H7 (cell line): ENCODE results near the gene RIPOR2. TPM values are rescaled to one million over a fixed set of nuclear protein-coding genes. Genes with fewer than 3 reads are reported as not detected.
"Not testable (repeated sequence)": the region's sequence is repeated elsewhere in the genome, so short reads cannot be mapped to it uniquely, and the experiment has no call there.

Experiments used
- DNase-seq: peaks from one replicate; pipeline ENCODE4 v3.0.0; 2012
- H3K27me3 ChIP-seq: 2 replicates; pipeline ENCODE4 v1.6.0; 2011; ENCODE audit warnings: mild to moderate bottlenecking, low read length; ENCODE audit not compliant: control insufficient read depth, insufficient read depth
- H3K36me3 ChIP-seq: replicated peaks from 2 replicates; pipeline ENCODE4 v1.5.1; 2011; ENCODE audit warnings: low read length; ENCODE audit not compliant: control insufficient read depth, insufficient read depth
- H3K4me3 ChIP-seq: 2 replicates; pipeline ENCODE4 v1.5.1; 2011; ENCODE audit warnings: low read depth, mild to moderate bottlenecking, control low read depth, low read length, moderate library complexity; ENCODE audit not compliant: insufficient read depth
- total RNA-seq: library from RNA; depleted of rRNA; stranded (reverse); fragments of >200 nt; shearing (Covaris generic); gene quantifications from 2 replicates; pipeline ENCODE4 v1.2.3, GENCODE V29; 2014

The RIPOR2 gene
- total RNA-seq, 1 experiment from 2014 or later = 0.31 TPM

GRCh38 chr6:24963887-24964570 lies 28.3 kb upstream of the RIPOR2 start:
- no peaks in the 10 kb centered on the region for H3K36me3 ChIP-seq
- no peak overlapping the region for H3K4me3 ChIP-seq
- H3K27me3 ChIP-seq = no peaks in the 10 kb centered on the region
- DNase-seq = no peak

GRCh38 chr6:24963339-24963738 lies 27.6 kb upstream of the RIPOR2 start:
- Histone ChIP-seq H3K4me3 (no peak overlapping the region), H3K36me3 (no peaks in the 10 kb centered on the region), H3K27me3 (no peaks in the 10 kb centered on the region)
- DNase-seq = no peak

GRCh38 chr6:24961852-24962251 lies 26.1 kb upstream of the RIPOR2 start:
- H3K36me3 ChIP-seq = no peaks in the 10 kb centered on the region
- no peaks in the 10 kb centered on the region for H3K27me3 ChIP-seq
- no peak overlapping the region for H3K4me3 ChIP-seq
- DNase-seq = no peak

- Histone ChIP-seq H3K4me3 (no peak overlapping the region), H3K36me3 (no peaks in the 10 kb centered on the region), H3K27me3 (no peaks in the 10 kb centered on the region)
- no peak for DNase-seq
Observed at GRCh38 chr6:24960991-24961475, 25.3 kb upstream of the RIPOR2 start.

GRCh38 chr6:24959319-24959718 lies 23.6 kb upstream of the RIPOR2 start:
- H3K4me3 ChIP-seq = no peak overlapping the region
- DNase-seq = no peak
- no peaks in the 10 kb centered on the region for H3K36me3 ChIP-seq
- H3K27me3 ChIP-seq = no peaks in the 10 kb centered on the region

GRCh38 chr6:24957199-24957598 lies 21.4 kb upstream of the RIPOR2 start:
- no peak for DNase-seq
- Histone ChIP-seq H3K27me3 (no peaks in the 10 kb centered on the region), H3K36me3 (no peaks in the 10 kb centered on the region), H3K4me3 (no peak overlapping the region)

GRCh38 chr6:24953726-24954125 lies 18.0 kb upstream of the RIPOR2 start:
- H3K27me3 ChIP-seq = no peaks in the 10 kb centered on the region
- no peak for DNase-seq
- H3K4me3 ChIP-seq = no peak overlapping the region
- no peaks in the 10 kb centered on the region for H3K36me3 ChIP-seq

GRCh38 chr6:24951811-24952299 lies 16.1 kb upstream of the RIPOR2 start:
- H3K36me3 ChIP-seq = no peaks in the 10 kb centered on the region
- H3K27me3 ChIP-seq = no peaks in the 10 kb centered on the region
- DNase-seq = no peak
- H3K4me3 ChIP-seq = no peak overlapping the region

GRCh38 chr6:24950218-24950941 lies 14.6 kb upstream of the RIPOR2 start:
- Histone ChIP-seq H3K4me3 (no peak overlapping the region), H3K27me3 (no peaks in the 10 kb centered on the region), H3K36me3 (no peaks in the 10 kb centered on the region)
- no peak for DNase-seq

GRCh38 chr6:24949020-24949569 lies 13.3 kb upstream of the RIPOR2 start:
- no peaks in the 10 kb centered on the region for H3K36me3 ChIP-seq
- H3K27me3 ChIP-seq = no peaks in the 10 kb centered on the region
- no peak for DNase-seq
- H3K4me3 ChIP-seq = no peak overlapping the region

GRCh38 chr6:24948261-24948660 lies 12.5 kb upstream of the RIPOR2 start:
- DNase-seq, H3K36me3 ChIP-seq, H3K4me3 ChIP-seq, H3K27me3 ChIP-seq: not testable (repeated sequence)

GRCh38 chr6:24947636-24948035 lies 11.9 kb upstream of the RIPOR2 start:
- no peak for DNase-seq
- Histone ChIP-seq H3K36me3 (no peaks in the 10 kb centered on the region), H3K4me3 (no peak overlapping the region), H3K27me3 (no peaks in the 10 kb centered on the region)

GRCh38 chr6:24945054-24945453 lies 9.3 kb upstream of the RIPOR2 start:
- no peaks in the 10 kb centered on the region for H3K36me3 ChIP-seq
- H3K4me3 ChIP-seq = no peak overlapping the region
- DNase-seq = no peak
- no peaks in the 10 kb centered on the region for H3K27me3 ChIP-seq

- Histone ChIP-seq H3K36me3 (no peaks in the 10 kb centered on the region), H3K4me3 (no peak overlapping the region), H3K27me3 (no peaks in the 10 kb centered on the region)
- no peak for DNase-seq
Observed at GRCh38 chr6:24943774-24944173, 8.0 kb upstream of the RIPOR2 start.

- no peaks in the 10 kb centered on the region for H3K36me3 ChIP-seq
- no peak overlapping the region for H3K4me3 ChIP-seq
- no peaks in the 10 kb centered on the region for H3K27me3 ChIP-seq
- DNase-seq = no peak
Observed at GRCh38 chr6:24940311-24940917, 4.7 kb upstream of the RIPOR2 start.
